Erythroblast (primary cell): ENCODE data around the gene PKP4.

Source experiments
- GATA1 ChIP-seq: IDR thresholded peaks from 2 replicates; pipeline ENCODE4 v1.6.1; 2011; ENCODE audit warnings: low read depth, mild to moderate bottlenecking, control low read depth, low read length, moderate library complexity
- POLR2A ChIP-seq: IDR thresholded peaks from 2 replicates; pipeline ENCODE4 v1.6.1; 2011; ENCODE audit warnings: mild to moderate bottlenecking, low read length

- no peak for TF ChIP-seq POLR2A
- TF ChIP-seq GATA1: no peak
Observed at GRCh38 chr2:158496986-158497385, 40.2 kb downstream of the PKP4 start.
